Left lung (tissue), 10 donors: ENCODE results near the gene LDHD. TPM values are rescaled to one million over a fixed set of nuclear protein-coding genes. Genes with fewer than 3 reads are reported as not detected.
A peak's percentile ranks its signal among the peaks of the same experiment; 100 is the strongest.

Experiments
- ATAC-seq: fragments of 200-7000 bp; cut with Tn5 transposase; one replicate; pipeline ENCODE4 v1.9.1; 2020; ENCODE audit warnings: moderate library complexity
- DNase-seq, 4 donors: peaks; one replicate each; pipeline ENCODE4 v3.0.0-alpha.2; 2013 to 2020
- H3K27ac ChIP-seq, 2 donors: fragments of 200-600 bp; sonication (generic) in 1 of 2; one replicate each; pipeline versions ENCODE4 v1.5.0 to v1.8.0; 2020 to 2021
- H3K27me3 ChIP-seq, 2 donors: fragments of 200-600 bp; sonication (generic) in 1 of 2; one replicate each; pipeline versions ENCODE4 v1.5.0 to v1.8.0; 2020 to 2021
- H3K36me3 ChIP-seq, 2 donors: fragments of 200-600 bp; sonication (generic) in 1 of 2; one replicate each; pipeline versions ENCODE4 v1.5.0 to v1.8.0; 2020 to 2021
- H3K4me1 ChIP-seq, 2 donors: fragments of 200-600 bp; one replicate each; pipeline ENCODE4 v1.8.0; 2021
- H3K4me3 ChIP-seq, 2 donors: fragments of 200-600 bp; sonication (generic) in 1 of 2; one replicate each; pipeline versions ENCODE4 v1.5.0 to v1.8.0; 2020 to 2021; ENCODE audit warnings: mild to moderate bottlenecking in 1 of 2
- H3K9me3 ChIP-seq, 2 donors: fragments of 200-600 bp; sonication (generic) in 1 of 2; one replicate each; pipeline versions ENCODE4 v1.5.0 to v1.8.0; 2020 to 2021
- CTCF ChIP-seq, 2 donors: fragments of 200-600 bp; sonication (generic) in 1 of 2; IDR thresholded peaks; one replicate each; pipeline versions ENCODE4 v1.5.0 to v1.8.0; 2021; ENCODE audit warnings: antibody characterized with exemption in 2 of 2
- intact Hi-C, 2 donors: fragments of 100-400 bp; cut with DNase I; formaldehyde crosslinking; loops; one replicate each; pipeline versions ENCODE4 v1.11.2 to v1.14.2; 2022
- polyA plus RNA-seq, 6 donors: library from polyadenylated mRNA; unstranded; fragments of 120-200 nt; gene quantifications; one replicate each; pipeline ENCODE4 v1.2.1, GENCODE V29; 2013; ENCODE audit not compliant: insufficient read length in 6 of 6
- total RNA-seq, 2 donors: library from RNA; stranded (reverse); fragmentation: NEBNext Ultra II Directional; extraction: Animal tissue kit (Norgen Biotek cat#: 25700); gene quantifications; one replicate each; pipeline ENCODE4 v1.2.1, GENCODE V29; 2021
- donor health status: DM: no; HTN: yes; CAD: no.
- donor health status: DM: no; HTN: no; CAD: no.

LDHD gene
- total and polyA plus RNA-seq, 8 donors = 1.6 to 9.9 (median 2.7) TPM

GRCh38 chr16:75099738-75100602 is 16.6 kb downstream of the LDHD start:
- H3K4me3 ChIP-seq = no peak overlapping the region
- no peaks in the 10 kb centered on the region for H3K27me3 ChIP-seq
- ATAC-seq (peak; percentile 8), DNase-seq (peak in 1 of 4 donors; percentile 57)
- H3K9me3 ChIP-seq = no peaks in the 10 kb centered on the region
- TF ChIP-seq CTCF (IDR thresholded peaks at IDR 0.05) = no peak
- H3K36me3 ChIP-seq = peaks cover 0 to 4% of the 10 kb centered on the region in 2 donors
- H3K27ac ChIP-seq = peak overlapping the region; percentile 33 to 73
- intact Hi-C loops = loop anchor here in 1 of 2 donors (10.0 kb wide), 1 partner anchor 95 kb away; no protein-coding TSS in a partner anchor
- H3K4me1 ChIP-seq = peaks cover 8 to 51% of the 10 kb centered on the region in 2 donors

- intact Hi-C loops = no loop called here
- Histone ChIP-seq H3K27me3 (no peaks in the 10 kb centered on the region), H3K9me3 (no peaks in the 10 kb centered on the region), H3K4me3 (no peak overlapping the region), H3K4me1 (peaks cover 8 to 43% of the 10 kb centered on the region in 2 donors), H3K27ac (peak overlapping the region; percentile 33 to 73), H3K36me3 (peaks cover 0 to 4% of the 10 kb centered on the region in 2 donors)
- no peak for TF ChIP-seq CTCF (IDR thresholded peaks at IDR 0.05)
- DNase-seq = no peak
- no peak for ATAC-seq
Observed at GRCh38 chr16:75099075-75099667, 17.4 kb downstream of the LDHD start.

GRCh38 chr16:75097941-75098901 is 18.4 kb downstream of the LDHD start:
- Histone ChIP-seq H3K27ac (peak overlapping the region in 1 of 2 donors; percentile 73), H3K9me3 (no peaks in the 10 kb centered on the region), H3K27me3 (no peaks in the 10 kb centered on the region), H3K4me1 (peaks cover 8 to 42% of the 10 kb centered on the region in 2 donors), H3K36me3 (peaks cover 0 to 4% of the 10 kb centered on the region in 2 donors), H3K4me3 (no peak overlapping the region)
- intact Hi-C loops = no loop called here
- no peak for TF ChIP-seq CTCF (IDR thresholded peaks at IDR 0.05)
- DNase-seq = peak in 1 of 4 donors; percentile 75
- ATAC-seq = peak; percentile 74

- peaks cover 0 to 4% of the 10 kb centered on the region in 2 donors for H3K36me3 ChIP-seq
- no peak for ATAC-seq
- no peak overlapping the region for H3K4me3 ChIP-seq
- TF ChIP-seq CTCF (IDR thresholded peaks at IDR 0.05) = no peak
- intact Hi-C loops = no loop called here
- H3K27ac ChIP-seq = peak overlapping the region; percentile 54 to 73
- no peaks in the 10 kb centered on the region for H3K27me3 ChIP-seq
- peaks cover 8 to 42% of the 10 kb centered on the region in 2 donors for H3K4me1 ChIP-seq
- H3K9me3 ChIP-seq = no peaks in the 10 kb centered on the region
- DNase-seq = no peak
Observed at GRCh38 chr16:75097191-75097761, 19.3 kb downstream of the LDHD start.
